Spleen (tissue), 11 donors: ENCODE measurements around the gene HSF4. TPM values are rescaled to one million over a fixed set of nuclear protein-coding genes. Genes with fewer than 3 reads are reported as not detected.
A peak's percentile ranks its signal among the peaks of the same experiment; 100 is the strongest.

Experiments
- DNase-seq: peaks from one replicate; pipeline ENCODE4 v3.0.0-alpha.2; 2020
- H3K27ac ChIP-seq, 8 donors: fragments of 200-600 bp; sonication (generic) in 7 of 8; 1 replicate in 4 of 8; 2 replicates in 4 of 8; pipeline versions ENCODE4 v1.5.0 to v1.8.0; 2016 to 2021; ENCODE audit warnings: inconsistent platforms in 4 of 8, mild to moderate bottlenecking in 4 of 8, moderate library complexity in 1 of 8
- H3K27me3 ChIP-seq, 7 donors: fragments of 200-600 bp; sonication (generic) in 6 of 7; replicated peaks in 1 of 7; 1 replicate in 4 of 7; 2 replicates in 3 of 7; pipeline versions ENCODE4 v1.5.0 to v1.8.0; 2016 to 2021; ENCODE audit warnings: inconsistent platforms in 3 of 7, mild to moderate bottlenecking in 1 of 7
- H3K36me3 ChIP-seq, 6 donors: fragments of 200-600 bp; sonication (generic) in 5 of 6; 1 replicate in 4 of 6; 2 replicates in 2 of 6; pipeline versions ENCODE4 v1.5.0 to v1.8.0; 2016 to 2021; ENCODE audit warnings: inconsistent platforms in 2 of 6
- H3K4me1 ChIP-seq, 6 donors: fragments of 200-600 bp; sonication (generic) in 5 of 6; 1 replicate in 3 of 6; 2 replicates in 3 of 6; pipeline versions ENCODE4 v1.5.0 to v1.8.0; 2016 to 2021; ENCODE audit warnings: inconsistent platforms in 3 of 6
- H3K4me3 ChIP-seq, 8 donors: fragments of 200-600 bp; sonication (generic) in 7 of 8; 1 replicate in 4 of 8; 2 replicates in 4 of 8; pipeline versions ENCODE4 v1.5.0 to v1.8.0; 2016 to 2021; ENCODE audit warnings: inconsistent platforms in 4 of 8, mild to moderate bottlenecking in 4 of 8, moderate library complexity in 2 of 8
- H3K9me3 ChIP-seq, 8 donors: fragments of 200-600 bp; sonication (generic) in 7 of 8; 1 replicate in 4 of 8; 2 replicates in 4 of 8; pipeline versions ENCODE4 v1.5.0 to v1.8.0; 2016 to 2021; ENCODE audit warnings: inconsistent platforms in 4 of 8
- POLR2A ChIP-seq, 3 donors: fragments of 450-650 bp; IDR thresholded peaks; one replicate each; pipeline ENCODE4 v1.5.1; 2017; ENCODE audit warnings: antibody characterized with exemption in 3 of 3, mild to moderate bottlenecking in 1 of 3
- POLR2AphosphoS5 ChIP-seq, 3 donors: sonication (generic); formaldehyde crosslinking; IDR thresholded peaks; one replicate each; pipeline ENCODE4 v1.5.1; 2017; ENCODE audit warnings: antibody characterized with exemption in 3 of 3
- WGBS, 5 donors: extraction: QIAGEN DNeasy Blood & Tissue Kit in 3 of 5; methylation state at CpG; one replicate each; pipeline versions ENCODE4 v1.1.5 to v1.1.7; 2013 to 2018; 5-methylcytosine and 5-hydroxymethylcytosine counted together
- intact Hi-C: fragments of 100-400 bp; cut with DNase I; formaldehyde crosslinking; loops from one replicate; pipeline ENCODE4 v1.15.0; 2023; ENCODE audit warnings: low total_unique reads
- polyA plus RNA-seq, 3 donors: library from polyadenylated mRNA; stranded (reverse); fragments of 200-250 nt; gene quantifications; one replicate each; pipeline ENCODE4 v1.2.1, GENCODE V29; 2013
- total RNA-seq, 7 donors: library from RNA; depleted of rRNA in 3 of 7; stranded (reverse); fragments of >200 nt in 3 of 7; fragmentation: NEBNext Ultra II Directional in 4 of 7; extraction: Animal tissue kit (Norgen Biotek cat#: 25700) in 4 of 7; gene quantifications; one replicate each; pipeline versions ENCODE4 v1.1.0 to v1.2.1, GENCODE V29; 2016 to 2021
- TF ChIP-seq, protein P1 (sequence below), 11 experiments: fragments of 200-600 bp in 7 of 11; fragments of 450-650 bp in 4 of 11; sonication (generic) in 4 of 11; IDR thresholded peaks in 8 of 11; conservative IDR thresholded peaks in 3 of 11; 1 replicate in 7 of 11; 2 replicates in 4 of 11; pipeline versions ENCODE4 v1.4.0 to v1.8.0; 2016 to 2021; ENCODE audit warnings: antibody characterized with exemption in 11 of 11, inconsistent platforms in 4 of 11, mild to moderate bottlenecking in 1 of 11
- donor health status: healthy with polysubstance abuse.
- donor health status: DM: no; HTN: no; CAD: no; lungs with moderate emphysema.
- donor health status: DM: no; HTN: no; CAD: no.
- donor health status: Bipolar disorder and iron deficiency.
- donor health status: healthy.
- donor health status: DM: no; HTN: no; CAD: no.
- donor health status: DM: yes; HTN: yes; CAD: no.

HSF4 gene
- total and polyA plus RNA-seq, 10 donors = 11.5 to 43.7 (median 20.3) TPM

DNA sequence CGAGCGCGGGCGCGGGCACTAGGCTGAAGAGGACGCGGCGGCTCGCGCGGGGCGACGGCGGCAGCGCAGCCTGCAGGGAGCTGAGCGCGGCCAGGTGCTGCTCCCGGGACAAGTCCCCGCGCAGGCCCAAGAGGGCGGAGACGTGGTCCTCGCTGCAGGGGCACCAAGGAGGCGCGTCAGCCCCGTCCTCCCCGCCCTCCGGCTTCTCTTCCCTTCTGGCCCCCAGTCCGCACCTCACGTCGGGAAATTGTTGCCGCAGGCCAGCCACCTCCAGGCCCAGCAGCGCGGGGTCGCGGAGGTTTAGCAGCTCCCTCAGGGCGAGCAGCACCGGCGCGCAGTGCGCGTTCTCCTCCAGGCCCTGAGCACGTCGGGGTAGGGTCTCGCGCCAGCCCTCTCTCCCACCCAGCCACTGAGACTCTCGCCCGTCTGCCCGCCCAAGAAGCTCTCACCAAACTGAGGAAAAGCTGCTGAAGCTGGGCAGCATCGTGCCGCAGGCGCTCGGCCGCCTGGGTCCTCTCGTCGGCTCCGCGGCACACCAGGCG lies 20.0 kb downstream of the HSF4 start:
- peak overlapping the region; percentile 93 to 99 (median 95) for H3K27ac ChIP-seq

DNA sequence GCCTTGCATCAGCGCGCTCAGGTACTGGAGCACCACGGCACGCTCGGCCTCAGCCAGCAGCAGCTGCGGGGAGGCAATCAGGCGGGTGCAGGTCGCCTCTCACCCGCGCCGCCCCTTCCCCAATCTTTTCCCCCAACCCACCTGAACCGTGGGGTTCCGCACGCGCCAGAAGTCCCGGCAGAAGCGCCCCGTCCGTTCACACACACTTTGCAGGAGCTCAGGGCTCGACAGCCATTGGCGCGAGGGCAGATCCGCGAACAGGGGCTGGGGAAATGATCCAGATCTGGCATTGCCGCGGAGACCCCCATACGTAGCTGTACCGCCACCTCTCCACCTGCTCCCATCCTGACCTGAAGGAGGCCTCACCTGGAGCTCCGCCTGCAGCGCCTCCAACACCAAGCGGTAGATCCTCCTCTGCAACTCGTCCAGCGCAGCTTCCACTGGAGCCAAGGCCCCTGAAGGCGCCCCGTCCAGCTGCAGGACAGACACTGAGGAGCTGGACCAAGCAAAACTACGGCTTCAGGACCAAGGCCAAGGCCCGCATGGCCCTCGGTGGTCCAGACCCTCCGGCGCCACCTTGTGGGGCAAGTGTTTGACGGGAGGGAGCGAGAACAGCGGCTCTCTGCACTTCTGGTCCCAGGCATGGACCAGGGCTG lies 20.6 kb downstream of the HSF4 start:
- peak overlapping the region in 7 of 8 donors; percentile 66 to 86 (median 70) for H3K4me3 ChIP-seq
- H3K27me3 ChIP-seq = peaks cover 0 to 32% (median 0%) of the 10 kb centered on the region in 7 donors
- H3K4me1 ChIP-seq = peaks cover 11 to 64% (median 44%) of the 10 kb centered on the region in 6 donors
- TF ChIP-seq, protein P1, sequence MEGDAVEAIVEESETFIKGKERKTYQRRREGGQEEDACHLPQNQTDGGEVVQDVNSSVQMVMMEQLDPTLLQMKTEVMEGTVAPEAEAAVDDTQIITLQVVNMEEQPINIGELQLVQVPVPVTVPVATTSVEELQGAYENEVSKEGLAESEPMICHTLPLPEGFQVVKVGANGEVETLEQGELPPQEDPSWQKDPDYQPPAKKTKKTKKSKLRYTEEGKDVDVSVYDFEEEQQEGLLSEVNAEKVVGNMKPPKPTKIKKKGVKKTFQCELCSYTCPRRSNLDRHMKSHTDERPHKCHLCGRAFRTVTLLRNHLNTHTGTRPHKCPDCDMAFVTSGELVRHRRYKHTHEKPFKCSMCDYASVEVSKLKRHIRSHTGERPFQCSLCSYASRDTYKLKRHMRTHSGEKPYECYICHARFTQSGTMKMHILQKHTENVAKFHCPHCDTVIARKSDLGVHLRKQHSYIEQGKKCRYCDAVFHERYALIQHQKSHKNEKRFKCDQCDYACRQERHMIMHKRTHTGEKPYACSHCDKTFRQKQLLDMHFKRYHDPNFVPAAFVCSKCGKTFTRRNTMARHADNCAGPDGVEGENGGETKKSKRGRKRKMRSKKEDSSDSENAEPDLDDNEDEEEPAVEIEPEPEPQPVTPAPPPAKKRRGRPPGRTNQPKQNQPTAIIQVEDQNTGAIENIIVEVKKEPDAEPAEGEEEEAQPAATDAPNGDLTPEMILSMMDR (IDR thresholded peaks at IDR 0.05 in 8 of 11, conservative IDR thresholded peaks at IDR 0.05 in 3 of 11) = peak; percentile 66 to 87 (median 78)
- no peak for TF ChIP-seq POLR2A (IDR thresholded peaks at IDR 0.05)
- TF ChIP-seq POLR2AphosphoS5 (IDR thresholded peaks at IDR 0.05) = peak; percentile 70 to 81 (median 79)
- DNase-seq = peak; percentile 96
- peaks cover 0 to 12% (median 0%) of the 10 kb centered on the region in 6 donors for H3K36me3 ChIP-seq
- intact Hi-C loops = no loop called here
- 14 to 26% (median 17%) methylated on average over 39 to 43 of the region's 43 CpGs for WGBS, 5 donors
- H3K9me3 ChIP-seq = no peaks in the 10 kb centered on the region
- peak overlapping the region in 5 of 8 donors; percentile 95 to 99 (median 95) for H3K27ac ChIP-seq

More for the DNA sequence above, 20.0 kb downstream of the HSF4 start:
- H3K27me3 ChIP-seq = peaks cover 0 to 34% (median 0%) of the 10 kb centered on the region in 7 donors
- H3K36me3 ChIP-seq = peaks cover 0 to 12% (median 0%) of the 10 kb centered on the region in 6 donors
- peak overlapping the region; percentile 60 to 86 (median 70) for H3K4me3 ChIP-seq
- WGBS, 5 donors = 5 to 10% (median 10%) methylated on average over 15 to 59 of the region's 59 CpGs
- no peak for TF ChIP-seq POLR2AphosphoS5 (IDR thresholded peaks at IDR 0.05)
- peak in 1 of 3 donors; percentile 4 for TF ChIP-seq POLR2A (IDR thresholded peaks at IDR 0.05)
- TF ChIP-seq, protein P1 (IDR thresholded peaks at IDR 0.05 in 8 of 11, conservative IDR thresholded peaks at IDR 0.05 in 3 of 11) = no peak
- H3K4me1 ChIP-seq = peaks cover 11 to 63% (median 44%) of the 10 kb centered on the region in 6 donors
- intact Hi-C loops = no loop called here
- no peak for DNase-seq
- H3K9me3 ChIP-seq = no peaks in the 10 kb centered on the region

DNA sequence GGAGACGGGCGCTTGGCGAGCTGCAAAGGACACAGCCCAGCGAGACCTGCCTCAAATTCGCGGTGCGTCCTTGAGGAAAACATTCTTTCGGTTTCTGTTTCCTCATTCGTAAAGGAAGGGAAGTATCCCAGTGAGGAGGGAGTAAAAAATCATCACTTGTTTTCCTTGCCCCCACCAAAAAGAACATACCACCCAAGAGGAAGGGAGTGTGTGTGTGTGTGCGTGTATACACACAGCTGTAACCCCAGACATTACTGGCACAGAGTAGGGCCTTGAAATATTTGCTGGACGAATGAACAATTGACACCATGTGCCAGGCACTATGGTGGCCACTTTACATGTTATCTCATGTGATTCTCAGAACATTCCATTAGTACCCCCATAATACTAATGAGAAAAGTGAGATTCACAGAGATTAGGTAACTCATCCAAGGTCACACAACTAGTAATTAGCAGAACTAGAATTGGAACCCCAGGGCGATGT lies 21.1 kb downstream of the HSF4 start:
- Histone ChIP-seq H3K36me3 (peaks cover 0 to 12% (median 0%) of the 10 kb centered on the region in 6 donors), H3K27me3 (peaks cover 0 to 32% (median 0%) of the 10 kb centered on the region in 7 donors), H3K9me3 (no peaks in the 10 kb centered on the region), H3K4me1 (peaks cover 11 to 69% (median 46%) of the 10 kb centered on the region in 6 donors), H3K4me3 (peak overlapping the region in 7 of 8 donors; percentile 66 to 86 (median 70)), H3K27ac (peak overlapping the region in 6 of 8 donors; percentile 16 to 99 (median 95))
- intact Hi-C loops = no loop called here
- 7 to 14% (median 11%) methylated on average over 12 of the region's 12 CpGs for WGBS, 5 donors
- DNase-seq = no peak
- TF ChIP-seq POLR2A (IDR thresholded peaks at IDR 0.05) = no peak
- TF ChIP-seq, protein P1 (IDR thresholded peaks at IDR 0.05 in 8 of 11, conservative IDR thresholded peaks at IDR 0.05 in 3 of 11) = peak in 6 of 11 experiments; percentile 1 to 31 (median 20)
- TF ChIP-seq POLR2AphosphoS5 (IDR thresholded peaks at IDR 0.05) = no peak

DNA sequence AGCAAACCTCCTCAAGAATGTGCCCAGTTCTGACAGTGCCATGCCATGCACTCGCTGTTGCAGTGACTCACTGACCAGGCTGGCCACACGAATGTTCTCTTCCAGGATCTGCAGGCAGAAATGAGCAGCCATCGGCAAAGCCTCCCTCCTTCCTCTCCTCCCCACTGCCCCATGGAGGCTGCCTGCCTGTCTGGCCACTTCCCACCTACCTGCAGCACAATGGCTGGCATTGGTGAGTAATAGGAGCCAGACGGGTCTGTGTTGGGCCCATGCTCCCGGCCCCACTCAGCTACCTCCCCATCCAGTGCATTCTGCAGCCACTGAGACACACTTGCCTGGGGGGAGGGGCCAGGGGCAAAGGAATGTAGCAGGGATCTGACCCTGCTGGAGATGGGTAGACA lies 22.0 kb downstream of the HSF4 start:
- no peak for TF ChIP-seq POLR2A (IDR thresholded peaks at IDR 0.05)
- TF ChIP-seq POLR2AphosphoS5 (IDR thresholded peaks at IDR 0.05) = no peak
- TF ChIP-seq, protein P1 (IDR thresholded peaks at IDR 0.05 in 8 of 11, conservative IDR thresholded peaks at IDR 0.05 in 3 of 11) = no peak
- H3K4me1 ChIP-seq = peaks cover 17 to 78% (median 55%) of the 10 kb centered on the region in 6 donors
- 32 to 80% (median 62%) methylated on average over 5 of the region's 5 CpGs for WGBS, 5 donors
- no peak overlapping the region for H3K4me3 ChIP-seq
- H3K36me3 ChIP-seq = peaks cover 0 to 12% (median 0%) of the 10 kb centered on the region in 6 donors
- intact Hi-C loops = no loop called here
- peaks cover 0 to 32% (median 0%) of the 10 kb centered on the region in 7 donors for H3K27me3 ChIP-seq
- peak overlapping the region in 3 of 8 donors; percentile 95 to 99 (median 96) for H3K27ac ChIP-seq
- H3K9me3 ChIP-seq = no peaks in the 10 kb centered on the region
- no peak for DNase-seq
